ENCODE measurements around the gene TLCD2. TPM values are rescaled to one million over a fixed set of nuclear protein-coding genes. Genes with fewer than 3 reads are reported as not detected.

The TLCD2 gene
- total and polyA plus RNA-seq, 2 experiments from 2014 or later, result 0.70 to 1.4 TPM

GRCh38 chr17:1716912-1717695 is 6.9 kb upstream of the TLCD2 start:
- peaks cover 19% of the 10 kb centered on the region for H3K4me1 ChIP-seq (ENCODE audit: insufficient read depth)
- H3K27ac ChIP-seq (ENCODE audit: low read depth), result peak overlapping the region; percentile 97
- H3K79me2 ChIP-seq (replicated peaks; ENCODE audit: insufficient read depth), result no peaks in the 10 kb centered on the region
- peaks cover 3% of the 10 kb centered on the region for H3F3A ChIP-seq (replicated peaks; ENCODE audit: low read depth)
- no peak overlapping the region for H2AFZ ChIP-seq
- Mint-ChIP-seq H3K27ac (peak overlapping the region; percentile 100), H3K4me3 (peak overlapping the region; percentile 94), H3K9me3 (no peaks in the 10 kb centered on the region), H3K4me1 (peaks cover 20% of the 10 kb centered on the region), H3K36me3 (ENCODE audit: low read depth) (peaks cover 11% of the 10 kb centered on the region; the same call in 2 of the 3 replicates), H3K27me3 (ENCODE audit: insufficient read depth, low read depth, poor library complexity) (peaks cover 39% of the 10 kb centered on the region)
- H3K9me2 ChIP-seq (ENCODE audit: insufficient read depth), result no peaks in the 10 kb centered on the region
- H3K36me3 ChIP-seq (ENCODE audit: insufficient read depth), result no peaks in the 10 kb centered on the region
- no peaks in the 10 kb centered on the region for H4K20me1 ChIP-seq (replicated peaks; ENCODE audit: insufficient read depth)
- no peak for TF ChIP-seq ZNF462 (CRISPR knock-in tag; IDR thresholded peaks at IDR 0.05)
- no peak for TF ChIP-seq JUNB (IDR thresholded peaks at IDR 0.05; ENCODE audit: unreplicated experiment)
- no peak for TF ChIP-seq ZNF331 (CRISPR knock-in tag; IDR thresholded peaks at IDR 0.05; ENCODE audit: low read depth)
- TF ChIP-seq, protein P1, sequence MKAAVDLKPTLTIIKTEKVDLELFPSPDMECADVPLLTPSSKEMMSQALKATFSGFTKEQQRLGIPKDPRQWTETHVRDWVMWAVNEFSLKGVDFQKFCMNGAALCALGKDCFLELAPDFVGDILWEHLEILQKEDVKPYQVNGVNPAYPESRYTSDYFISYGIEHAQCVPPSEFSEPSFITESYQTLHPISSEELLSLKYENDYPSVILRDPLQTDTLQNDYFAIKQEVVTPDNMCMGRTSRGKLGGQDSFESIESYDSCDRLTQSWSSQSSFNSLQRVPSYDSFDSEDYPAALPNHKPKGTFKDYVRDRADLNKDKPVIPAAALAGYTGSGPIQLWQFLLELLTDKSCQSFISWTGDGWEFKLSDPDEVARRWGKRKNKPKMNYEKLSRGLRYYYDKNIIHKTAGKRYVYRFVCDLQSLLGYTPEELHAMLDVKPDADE (IDR thresholded peaks at IDR 0.05), result peak; percentile 56; the same call in 1 of the 2 replicates
- no peak for TF ChIP-seq EZH2phosphoT487 (IDR thresholded peaks at IDR 0.05; ENCODE audit: unreplicated experiment)
- TF ChIP-seq POLR2AphosphoS5 (IDR thresholded peaks at IDR 0.05; ENCODE audit: low read depth), result peak; percentile 47
- no peak for TF ChIP-seq REST (IDR thresholded peaks at IDR 0.05; ENCODE audit: unreplicated experiment)
- no peak for TF ChIP-seq EZH2 (IDR thresholded peaks at IDR 0.05; ENCODE audit: low read depth, unreplicated experiment)
- TF ChIP-seq STAT1 (IDR thresholded peaks at IDR 0.05; ENCODE audit: unreplicated experiment), result no peak
- peak; percentile 50 for TF ChIP-seq CREB1 (CRISPR knock-in tag; IDR thresholded peaks at IDR 0.05; ENCODE audit: low read depth)
- TF ChIP-seq CTCF (conservative IDR thresholded peaks at IDR 0.05; ENCODE audit: low read depth in 2 of 2), result no peak
- TF ChIP-seq ZNF114 (CRISPR knock-in tag; IDR thresholded peaks at IDR 0.05), result no peak
- no peak for TF ChIP-seq NANOG (IDR thresholded peaks at IDR 0.05; ENCODE audit: borderline replicate concordance)
- peak; percentile 67 for ATAC-seq
- peak; percentile 99 for DNase-seq (ENCODE audit: low spot score)
- peak overlapping the region; percentile 58 for H3K4me3 ChIP-seq
- no peaks in the 10 kb centered on the region for H3K27me3 ChIP-seq (ENCODE audit: insufficient read depth)
- H3K4me2 ChIP-seq, result peak overlapping the region; percentile 75

All from GM23338 (cell line).